Measurements from ENCODE around the gene PAK6. TPM values are rescaled to one million over a fixed set of nuclear protein-coding genes. Genes with fewer than 3 reads are reported as not detected.

PAK6 gene
- total RNA-seq, 1 donor from 2014 or later, result 7.1 TPM

DNA sequence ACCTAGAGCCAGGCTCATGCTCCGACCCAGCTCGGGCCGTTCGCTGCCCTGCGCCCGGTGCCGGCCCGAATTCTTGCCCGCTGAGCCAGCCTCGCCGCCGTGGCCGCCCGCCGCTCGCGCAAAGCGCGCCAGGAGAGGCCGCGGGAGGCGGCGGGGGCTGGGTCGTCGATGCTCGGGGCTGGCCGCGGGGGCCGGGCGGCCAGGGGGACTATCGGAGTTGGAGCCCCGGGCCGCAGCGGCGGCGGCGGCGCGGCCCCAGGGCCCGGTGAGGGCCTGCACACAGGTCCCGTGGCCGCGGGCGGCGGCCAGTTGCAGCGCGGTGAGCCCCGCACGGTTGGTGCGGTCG, 42.9 kb downstream of the PAK6 start:
- DNase-seq (ENCODE audit: low read depth), result no peak
- TF ChIP-seq, protein P1, sequence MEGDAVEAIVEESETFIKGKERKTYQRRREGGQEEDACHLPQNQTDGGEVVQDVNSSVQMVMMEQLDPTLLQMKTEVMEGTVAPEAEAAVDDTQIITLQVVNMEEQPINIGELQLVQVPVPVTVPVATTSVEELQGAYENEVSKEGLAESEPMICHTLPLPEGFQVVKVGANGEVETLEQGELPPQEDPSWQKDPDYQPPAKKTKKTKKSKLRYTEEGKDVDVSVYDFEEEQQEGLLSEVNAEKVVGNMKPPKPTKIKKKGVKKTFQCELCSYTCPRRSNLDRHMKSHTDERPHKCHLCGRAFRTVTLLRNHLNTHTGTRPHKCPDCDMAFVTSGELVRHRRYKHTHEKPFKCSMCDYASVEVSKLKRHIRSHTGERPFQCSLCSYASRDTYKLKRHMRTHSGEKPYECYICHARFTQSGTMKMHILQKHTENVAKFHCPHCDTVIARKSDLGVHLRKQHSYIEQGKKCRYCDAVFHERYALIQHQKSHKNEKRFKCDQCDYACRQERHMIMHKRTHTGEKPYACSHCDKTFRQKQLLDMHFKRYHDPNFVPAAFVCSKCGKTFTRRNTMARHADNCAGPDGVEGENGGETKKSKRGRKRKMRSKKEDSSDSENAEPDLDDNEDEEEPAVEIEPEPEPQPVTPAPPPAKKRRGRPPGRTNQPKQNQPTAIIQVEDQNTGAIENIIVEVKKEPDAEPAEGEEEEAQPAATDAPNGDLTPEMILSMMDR (conservative IDR thresholded peaks at IDR 0.05; ENCODE audit: low read depth, low read length), result no peak
- H3K4me3 ChIP-seq (ENCODE audit: low read depth, low read length), result peak overlapping the region; percentile 35

DNA sequence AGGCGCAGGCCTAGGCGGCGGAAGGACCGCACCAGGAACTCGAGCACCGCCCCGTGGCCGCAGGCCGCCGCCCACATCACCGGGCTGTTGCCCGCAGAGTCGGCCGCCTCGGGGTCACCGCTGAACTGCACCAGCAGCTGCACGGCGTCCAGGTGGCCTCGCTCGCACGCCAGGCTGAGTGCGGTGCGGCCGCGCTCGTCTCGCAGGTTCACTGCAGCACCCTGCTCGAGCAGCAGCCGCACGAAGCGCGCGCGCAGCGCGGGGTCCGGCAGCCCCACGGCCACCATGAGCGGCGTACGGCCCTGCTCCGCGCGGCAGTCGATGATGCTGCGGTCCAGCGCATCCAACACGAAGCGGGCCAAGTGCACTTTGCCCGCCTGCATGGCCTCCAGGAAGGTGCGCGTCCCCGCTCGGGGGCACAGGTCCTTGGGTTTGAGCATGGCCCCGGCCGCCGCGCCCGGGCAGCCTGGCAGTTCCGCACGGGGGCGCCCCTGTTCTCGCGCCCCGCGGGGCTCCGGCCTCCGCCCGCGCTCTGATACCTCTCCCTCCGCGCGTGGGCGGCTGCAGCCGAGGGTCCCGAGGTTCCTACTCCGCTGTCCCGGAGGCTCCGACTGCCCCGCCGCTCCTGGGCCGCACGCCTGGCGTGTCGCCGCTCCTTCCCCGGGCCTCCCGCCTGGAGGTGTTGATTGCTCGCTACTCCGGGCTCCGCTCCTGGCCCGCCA, 43.4 kb downstream of the PAK6 start:
- DNase-seq (ENCODE audit: low read depth), result no peak
- peak overlapping the region; percentile 35 for H3K4me3 ChIP-seq (ENCODE audit: low read depth, low read length)
- TF ChIP-seq, protein P1 (conservative IDR thresholded peaks at IDR 0.05; ENCODE audit: low read depth, low read length), result peak; percentile 22

DNA sequence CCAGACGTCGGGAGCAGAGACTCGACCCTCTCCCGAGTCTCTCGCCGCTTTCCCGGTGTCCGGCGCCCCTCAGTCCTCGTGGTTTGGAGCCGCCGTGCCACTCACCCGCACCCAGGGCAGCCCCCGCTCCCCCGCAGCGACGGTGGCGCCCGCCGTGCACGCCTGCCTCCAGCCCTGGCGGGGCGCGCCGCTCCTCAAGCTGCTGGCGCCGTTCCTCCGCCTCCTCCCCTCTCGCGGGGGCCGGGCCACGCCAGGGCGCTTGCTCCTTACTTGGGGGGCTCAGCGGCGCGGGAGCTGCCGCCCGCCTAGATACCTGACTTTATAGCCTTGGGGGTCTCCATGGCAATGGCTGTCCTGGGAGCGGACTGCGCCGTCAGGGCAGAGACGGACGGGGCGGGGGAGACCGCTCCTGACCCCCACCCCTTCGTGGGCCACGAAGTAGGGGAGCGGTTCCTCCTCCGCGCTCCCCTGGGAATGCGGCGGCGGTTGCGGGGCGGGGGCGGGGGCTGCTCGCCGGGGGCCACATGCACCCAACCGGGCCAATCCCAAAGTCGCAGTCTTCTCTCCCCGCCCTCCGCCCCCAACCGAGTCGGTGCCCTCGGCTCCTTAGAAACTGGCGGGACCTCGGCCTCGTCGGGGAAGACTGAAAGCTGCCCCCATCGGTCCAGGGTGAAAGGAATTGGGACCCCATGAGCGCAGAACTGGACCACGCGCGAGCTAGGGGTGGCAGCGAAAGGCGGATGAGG, 44.2 kb downstream of the PAK6 start, which contains the start of gene ANKRD63:
TSS of gene ANKRD63 (minus strand) at position 196 of the 746 bp plus-strand sequence. CDS start 478 bp downstream, outside the sequence.
- DNase-seq (ENCODE audit: low read depth), result no peak
- H3K4me3 ChIP-seq (ENCODE audit: low read depth, low read length), result peak within 1 kb of the TSS; percentile 35
- TF ChIP-seq, protein P1 (conservative IDR thresholded peaks at IDR 0.05; ENCODE audit: low read depth, low read length), result no peak

DNA sequence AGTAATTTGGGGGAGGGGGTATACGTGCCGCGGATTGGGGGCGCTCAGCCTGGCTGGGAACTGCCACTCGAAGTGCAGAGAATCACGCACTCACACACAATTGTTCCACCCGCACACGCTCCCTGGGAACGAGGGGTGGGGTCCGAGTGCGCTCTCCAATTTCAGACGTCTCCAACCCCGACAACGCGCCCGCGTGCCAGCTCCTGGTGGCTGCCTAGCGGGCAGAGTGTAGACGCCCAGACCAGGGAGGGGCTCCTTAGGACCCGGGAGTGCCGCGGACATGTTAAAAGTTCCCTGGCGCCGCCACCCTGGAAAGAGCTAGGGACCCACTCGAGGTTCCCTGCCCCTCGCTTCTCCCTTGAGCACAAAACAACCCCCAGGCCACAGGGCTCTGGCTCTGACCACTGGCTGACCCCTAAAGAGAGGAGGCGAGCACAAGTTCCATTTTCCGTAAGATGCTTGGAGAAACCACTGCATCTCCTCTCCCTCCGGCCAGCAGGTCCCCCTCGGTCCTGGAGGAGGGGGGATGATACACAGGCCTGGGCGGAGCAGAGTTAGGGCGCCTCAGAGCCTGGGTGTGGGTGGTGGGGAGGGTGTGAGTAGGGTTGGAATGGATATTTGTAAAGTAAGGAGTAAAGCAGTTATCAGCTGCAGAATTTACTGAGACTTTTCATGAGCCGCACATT, 44.9 kb downstream of the PAK6 start:
- H3K4me3 ChIP-seq (ENCODE audit: low read depth, low read length), result no peak overlapping the region
- DNase-seq (ENCODE audit: low read depth), result no peak
- TF ChIP-seq, protein P1 (conservative IDR thresholded peaks at IDR 0.05; ENCODE audit: low read depth, low read length), result no peak

DNA sequence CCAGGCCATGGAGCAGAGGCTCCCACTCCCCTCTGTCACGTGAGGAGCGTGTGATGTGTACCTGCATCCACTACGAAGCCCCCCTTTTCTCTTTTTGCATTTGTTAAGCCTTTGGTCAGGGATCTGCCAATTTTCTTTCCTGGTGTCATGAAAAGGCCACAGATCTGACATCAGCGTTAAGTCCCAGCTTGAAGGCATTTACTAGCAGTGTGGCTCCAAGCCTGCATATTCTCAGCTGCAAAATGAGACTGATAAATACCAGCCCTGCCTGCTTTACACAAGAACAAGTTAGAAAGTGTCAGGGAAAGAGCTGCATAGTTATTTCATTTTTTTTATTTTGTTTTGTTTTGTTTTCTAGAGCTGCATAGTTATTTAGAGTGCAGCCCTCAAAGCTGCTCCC, 46.3 kb downstream of the PAK6 start:
- H3K4me3 ChIP-seq (ENCODE audit: low read depth, low read length), result no peak overlapping the region
- TF ChIP-seq, protein P1 (conservative IDR thresholded peaks at IDR 0.05; ENCODE audit: low read depth, low read length), result no peak
- no peak for DNase-seq (ENCODE audit: low read depth)

DNA sequence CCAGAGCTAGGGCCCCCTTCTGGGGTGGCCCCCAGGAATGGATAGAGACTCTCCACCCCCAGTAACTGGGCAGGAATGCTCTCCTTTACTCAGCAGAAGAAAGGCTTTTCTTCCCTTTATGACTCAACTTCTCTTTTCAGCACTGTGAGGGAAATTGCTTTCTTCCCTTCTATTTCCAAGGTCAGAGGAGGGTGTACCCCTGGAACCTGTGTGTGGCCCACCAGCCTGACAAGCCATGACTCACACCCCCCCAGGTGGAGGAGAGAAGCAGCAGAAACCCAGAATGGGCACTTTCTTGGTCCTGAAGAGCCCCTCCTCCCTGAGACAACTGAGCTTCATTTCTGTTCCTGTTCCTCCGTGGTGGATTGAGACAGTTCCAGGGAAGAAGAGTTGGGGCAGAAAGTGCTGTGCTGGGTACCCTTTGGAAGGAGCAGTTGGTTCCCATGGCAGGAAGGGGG, 46.7 kb downstream of the PAK6 start:
- TF ChIP-seq, protein P1 (conservative IDR thresholded peaks at IDR 0.05; ENCODE audit: low read depth, low read length), result no peak
- no peak overlapping the region for H3K4me3 ChIP-seq (ENCODE audit: low read depth, low read length)
- no peak for DNase-seq (ENCODE audit: low read depth)
